GM18519 (cell line): ENCODE data around the gene SERINC2.
"Not testable (repeated sequence)": the region's sequence is repeated elsewhere in the genome, so short reads cannot be mapped to it uniquely, and the experiment has no call there.

ENCODE experiments used
- ATAC-seq: cut with Tn5 transposase; IDR thresholded peaks from one replicate; pipeline ENCODE4 v1.9.1; 2021; ENCODE audit warnings: mild to moderate bottlenecking, moderate library complexity; ENCODE audit not compliant: unreplicated experiment, low FRiP score

SERINC2 gene

GRCh38 chr1:31382379-31382989 is 30.5 kb upstream of the SERINC2 start:
- ATAC-seq: no peak

- ATAC-seq: no peak
Observed at GRCh38 chr1:31383967-31384366, 29.0 kb upstream of the SERINC2 start.

- not testable (repeated sequence) for ATAC-seq
Observed at GRCh38 chr1:31386576-31387243, 26.3 kb upstream of the SERINC2 start.

DNA sequence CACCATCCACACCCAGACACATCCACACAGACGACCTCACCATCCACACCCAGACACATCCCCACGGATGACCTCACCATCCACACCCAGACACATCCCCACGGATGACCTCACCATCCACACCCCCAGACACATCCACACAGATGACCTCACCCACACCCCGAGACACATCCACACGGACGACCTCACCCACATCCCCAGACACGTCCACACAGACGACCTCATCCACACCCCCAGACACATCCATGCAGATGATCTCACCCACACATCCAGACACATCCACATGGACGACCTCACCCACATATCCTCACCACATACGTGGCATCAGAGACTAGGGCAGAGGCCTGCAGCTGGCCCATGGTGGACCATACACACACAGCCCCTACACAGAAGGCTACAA is 25.4 kb upstream of the SERINC2 start:
- ATAC-seq: no peak

GRCh38 chr1:31389616-31390015 is 23.4 kb upstream of the SERINC2 start:
- no peak for ATAC-seq

- ATAC-seq: no peak
Observed at GRCh38 chr1:31390071-31390470, 22.9 kb upstream of the SERINC2 start.

DNA sequence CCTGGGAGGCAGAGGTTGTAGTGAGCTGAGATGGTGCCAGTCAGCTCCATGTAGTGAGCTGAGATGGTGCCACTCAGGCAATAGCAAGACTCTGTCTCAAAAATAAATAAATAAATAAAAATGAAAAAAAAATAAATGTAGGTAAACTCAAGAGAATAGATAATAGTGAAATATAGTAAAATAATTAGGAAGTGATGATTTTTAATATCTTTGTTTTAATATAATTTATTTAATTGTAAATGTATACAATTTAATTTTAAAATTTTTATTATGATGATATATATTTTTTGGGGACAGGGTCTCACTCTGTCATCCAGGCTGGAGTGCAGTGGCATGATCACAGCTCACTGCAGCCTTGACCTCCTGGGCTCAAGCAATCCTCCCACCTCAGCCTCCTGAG is 19.6 kb upstream of the SERINC2 start:
- no peak for ATAC-seq

DNA sequence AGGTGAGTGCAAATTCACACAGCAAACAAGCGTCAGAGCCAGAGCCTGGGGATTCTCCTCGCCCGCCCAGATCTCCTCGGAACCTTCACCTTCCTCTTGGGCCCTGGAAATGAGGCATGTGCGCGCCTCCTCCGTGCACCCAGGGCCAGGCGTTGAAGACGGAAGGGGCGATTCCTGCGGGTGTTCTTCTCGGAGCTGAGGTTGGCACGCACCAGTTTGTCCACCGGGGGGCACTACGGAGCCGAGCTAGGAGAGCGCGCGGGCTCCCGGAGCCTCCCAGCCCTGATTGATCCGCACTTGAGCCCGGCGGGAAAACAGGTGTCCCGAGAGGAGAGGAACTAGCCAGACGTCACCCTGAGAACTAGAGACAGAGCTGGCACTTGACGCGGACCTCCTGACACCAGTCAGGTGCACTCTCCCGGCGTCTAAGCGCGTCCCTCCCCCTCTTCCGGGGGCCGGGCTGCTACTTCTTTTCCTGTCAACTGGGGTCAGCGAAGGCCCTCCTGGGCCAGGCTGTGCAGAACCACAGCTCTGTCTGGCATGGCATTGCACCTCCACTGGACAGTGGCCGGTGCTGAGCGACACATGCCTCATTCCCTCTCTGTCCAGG is 18.3 kb upstream of the SERINC2 start:
- ATAC-seq: no peak

- ATAC-seq: no peak
Observed at GRCh38 chr1:31396633-31397351, 16.2 kb upstream of the SERINC2 start.

GRCh38 chr1:31397360-31398095 is 15.5 kb upstream of the SERINC2 start:
- ATAC-seq: no peak

DNA sequence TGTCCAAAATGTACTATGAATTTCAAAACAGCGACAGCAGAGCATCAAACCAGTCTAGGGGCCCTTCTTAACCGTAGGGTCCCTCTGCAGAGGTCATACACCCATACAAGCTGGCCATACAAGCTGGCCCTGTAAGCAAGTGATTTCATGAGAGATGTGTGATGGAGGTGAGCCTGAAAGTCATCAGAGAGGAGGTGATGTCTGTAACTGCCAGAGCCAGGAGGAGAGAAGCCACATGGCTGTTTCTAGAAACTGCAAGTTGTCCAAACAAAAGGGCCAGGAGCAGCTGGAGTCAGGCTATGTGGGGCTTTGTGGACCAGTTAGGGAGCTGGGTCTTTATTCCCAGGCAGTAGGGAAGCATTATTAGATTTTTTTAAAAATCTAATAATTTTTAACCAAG is 14.8 kb upstream of the SERINC2 start:
- no peak for ATAC-seq

- no peak for ATAC-seq
Observed at GRCh38 chr1:31399976-31400375, 13.0 kb upstream of the SERINC2 start.

DNA sequence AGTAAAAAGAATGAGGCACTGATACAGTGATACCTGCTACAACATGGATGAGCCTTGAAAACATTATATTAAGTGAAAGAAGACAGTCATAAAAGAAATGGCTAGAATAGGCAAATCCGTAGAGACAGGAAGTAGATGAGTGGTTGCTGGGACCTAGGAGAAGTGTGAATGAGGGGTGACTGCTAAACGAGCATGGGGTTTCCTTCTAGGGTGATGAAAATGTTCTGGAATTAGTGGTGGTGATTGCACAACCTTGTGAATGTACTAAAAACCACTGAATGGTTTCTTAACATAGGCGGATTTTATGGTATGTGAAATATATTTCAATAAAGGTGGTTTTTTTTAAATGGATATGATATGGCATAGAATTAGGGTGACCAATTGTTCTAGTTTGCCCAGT is 12.6 kb upstream of the SERINC2 start:
- ATAC-seq: no peak

DNA sequence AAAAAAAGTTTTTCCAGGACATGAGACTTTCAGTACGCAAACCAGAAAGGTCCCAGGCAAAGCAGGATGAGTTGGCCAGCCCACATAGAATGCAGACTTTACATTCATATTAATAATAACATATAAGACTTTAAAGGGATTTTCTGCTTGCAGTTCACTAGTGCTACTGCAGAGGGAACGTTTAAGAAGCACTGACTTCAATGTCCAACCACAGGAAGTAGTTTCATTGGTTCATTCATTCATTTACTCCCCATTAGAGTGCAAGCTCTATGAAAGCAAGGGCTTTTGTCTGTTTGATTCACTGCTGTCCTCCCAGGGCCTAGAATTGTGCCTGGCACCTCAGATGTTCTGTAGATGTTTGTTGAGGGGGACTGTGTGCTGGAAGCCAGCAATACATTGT is 11.8 kb upstream of the SERINC2 start:
- no peak for ATAC-seq

DNA sequence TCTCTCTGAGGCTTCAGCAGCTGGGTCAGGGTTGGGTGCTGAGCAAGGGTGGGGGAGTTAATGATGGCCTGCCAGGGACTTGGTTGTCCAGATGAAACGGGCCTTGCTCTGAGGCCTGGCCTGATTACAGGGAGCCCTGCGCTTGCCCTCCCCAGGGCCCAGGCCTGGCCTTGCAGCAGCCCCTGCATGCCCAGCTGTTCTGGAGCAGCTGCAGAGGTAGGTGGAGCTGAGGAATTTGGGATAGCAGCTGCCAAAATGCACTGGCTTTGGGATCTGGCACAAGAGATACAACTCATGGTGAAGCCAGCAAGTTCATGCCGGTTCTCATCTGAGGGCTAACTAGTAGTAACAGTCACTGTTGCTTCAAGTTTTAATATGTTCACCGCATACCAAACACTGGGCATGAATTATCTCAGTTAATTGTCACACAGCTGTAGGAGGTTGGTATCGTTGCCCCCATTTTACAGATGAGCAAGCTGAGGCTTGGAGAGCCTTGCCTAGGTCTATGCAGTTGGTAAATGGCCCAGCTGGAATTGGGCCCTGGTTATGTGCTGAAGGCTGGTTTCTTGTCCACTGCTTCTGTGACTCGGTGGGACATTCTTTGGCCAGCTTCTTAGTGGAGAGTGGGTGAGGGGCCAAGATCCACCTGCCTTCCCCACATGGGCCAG is 7.3 kb upstream of the SERINC2 start:
- ATAC-seq: no peak

DNA sequence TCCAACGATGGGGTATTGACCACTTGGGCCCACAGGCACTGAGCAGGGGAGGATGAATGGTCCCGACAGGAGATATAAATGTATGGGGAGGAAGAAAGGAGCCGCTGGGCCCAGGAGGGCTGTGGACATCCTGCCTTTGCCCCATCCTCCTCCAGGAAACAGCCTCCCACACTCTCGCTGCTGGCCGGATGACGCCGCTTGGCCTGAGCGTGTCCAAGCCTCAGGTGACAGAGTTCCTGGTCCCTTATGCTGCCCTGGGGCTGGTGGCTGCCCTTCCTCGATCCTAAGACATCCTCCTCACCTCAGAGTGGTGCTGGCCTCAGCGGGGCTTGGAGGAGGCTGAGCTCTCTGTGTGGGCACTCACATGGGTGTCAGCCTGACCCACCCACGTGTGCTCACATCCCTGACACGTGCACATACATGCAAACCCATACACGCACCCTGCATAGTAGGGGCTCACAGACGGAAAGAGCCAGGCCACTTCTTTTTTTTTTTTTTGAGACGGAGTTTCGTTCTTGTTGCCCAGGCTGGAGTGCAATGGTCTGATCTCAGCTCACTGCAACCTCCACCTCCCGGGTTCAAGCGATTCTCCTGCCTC is 5.9 kb upstream of the SERINC2 start:
- no peak for ATAC-seq

DNA sequence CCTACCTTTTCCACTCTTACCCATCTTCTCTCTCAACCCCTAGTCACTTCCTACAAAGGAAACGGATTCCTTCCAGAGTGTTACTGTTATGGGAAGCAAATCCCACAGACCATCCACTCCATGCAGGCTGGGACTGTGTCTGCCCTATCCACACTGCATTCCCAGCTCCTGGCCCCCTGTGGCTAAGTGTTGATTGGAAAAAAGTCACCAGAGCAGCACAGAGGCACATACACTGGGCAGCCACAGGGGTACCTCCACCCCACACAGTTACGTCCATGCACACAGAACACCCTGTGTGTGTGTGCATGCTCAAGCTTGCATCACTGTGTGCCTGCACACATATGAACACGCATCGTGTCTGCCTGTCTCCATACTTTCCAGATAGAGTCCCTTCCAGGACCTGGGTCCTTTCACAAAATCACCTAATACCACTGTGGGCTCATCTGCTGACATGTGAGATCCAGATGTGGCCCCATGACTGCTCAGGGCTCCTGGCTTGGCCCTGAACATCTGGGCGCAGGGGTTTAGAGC is 4.2 kb upstream of the SERINC2 start:
- no peak for ATAC-seq

GRCh38 chr1:31409946-31410858 is 2.8 kb upstream of the SERINC2 start:
- ATAC-seq: no peak

DNA sequence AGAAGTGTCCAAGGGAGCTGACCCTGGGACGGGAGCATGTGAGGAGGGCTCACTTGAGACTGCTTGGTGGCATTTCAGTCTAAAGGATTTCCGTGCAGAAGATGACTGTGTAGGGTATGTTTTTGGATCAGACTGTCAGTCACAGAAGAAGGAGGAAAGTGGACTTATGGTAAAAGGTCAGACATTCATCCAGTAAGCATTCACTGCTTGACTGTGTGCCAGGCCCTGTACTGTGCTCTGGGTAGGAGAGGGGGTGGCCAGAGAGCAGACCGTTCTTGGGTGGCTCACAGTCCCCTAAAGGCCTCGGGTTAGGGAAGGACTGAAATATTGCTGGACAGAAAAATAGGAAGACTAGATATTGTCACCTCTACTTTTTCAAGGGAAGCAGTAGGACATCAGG is 2.1 kb upstream of the SERINC2 start:
- ATAC-seq: no peak
